ENCODE measurements around the gene IFI35. TPM values are rescaled to one million over a fixed set of nuclear protein-coding genes. Genes with fewer than 3 reads are reported as not detected.

The IFI35 gene
- total RNA-seq, 1 experiment from 2014 or later, result 98.6 TPM

DNA sequence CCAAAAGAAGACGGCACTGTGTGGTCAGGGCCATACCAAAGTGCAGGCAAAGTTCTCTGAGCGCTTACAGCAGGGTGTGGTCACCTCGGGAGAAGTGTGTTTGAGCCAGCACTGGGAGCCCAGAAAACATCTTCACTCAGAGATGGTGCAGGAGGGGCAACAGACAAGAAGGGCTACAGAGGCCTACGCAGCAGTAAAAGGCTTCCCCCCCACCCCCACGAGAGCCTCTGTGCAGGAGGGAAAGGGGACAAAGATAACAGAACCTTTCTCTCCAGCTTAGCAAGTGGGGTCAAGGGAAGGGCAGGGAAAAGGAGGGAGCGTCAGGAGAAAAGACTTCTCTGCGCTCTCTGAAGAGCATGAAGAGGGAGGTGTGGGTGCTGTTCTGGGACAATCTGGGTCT is 12.8 kb downstream of the IFI35 start:
- Mint-ChIP-seq H3K27ac (ENCODE audit: unreplicated experiment) (peak overlapping the region; percentile 71), H3K4me1 (ENCODE audit: low read depth, unreplicated experiment) (peaks cover 28% of the 10 kb centered on the region), H3K9me3 (ENCODE audit: low read depth, unreplicated experiment) (no peaks in the 10 kb centered on the region), H3K27me3 (ENCODE audit: unreplicated experiment) (peaks cover 7% of the 10 kb centered on the region), H3K36me3 (ENCODE audit: insufficient read depth, unreplicated experiment) (peaks cover 77% of the 10 kb centered on the region), H3K4me3 (ENCODE audit: low read depth, unreplicated experiment) (peak overlapping the region; percentile 97)
- TF ChIP-seq CTCF (IDR thresholded peaks at IDR 0.05; ENCODE audit: unreplicated experiment), result no peak
- DNase-seq, result no peak
- CTCF ChIA-PET, result no interaction called here
- intact Hi-C loops (cut with micrococcal nuclease; ENCODE audit: unreplicated experiment), result no loop called here
- BruUV-seq (replicated peaks), result no TSS peak

GRCh38 chr17:43020030-43020621 is 13.5 kb downstream of the IFI35 start:
- peaks cover 33% of the 10 kb centered on the region for H3K4me1 Mint-ChIP-seq (ENCODE audit: low read depth, unreplicated experiment)
- no peak for DNase-seq
- TF ChIP-seq CTCF (IDR thresholded peaks at IDR 0.05; ENCODE audit: unreplicated experiment), result no peak
- H3K36me3 Mint-ChIP-seq (ENCODE audit: insufficient read depth, unreplicated experiment), result peaks cover 77% of the 10 kb centered on the region
- BruUV-seq (replicated peaks), result no TSS peak
- H3K27me3 Mint-ChIP-seq (ENCODE audit: unreplicated experiment), result peaks cover 14% of the 10 kb centered on the region
- CTCF ChIA-PET, result interaction anchor here (0.6 to 2.4 kb wide), 4 partner anchors 9 to 108 kb away, joined by 3 to 15 read pairs (median 7); partner anchors contain the start of gene RPL27
- peak overlapping the region; percentile 71 for H3K27ac Mint-ChIP-seq (ENCODE audit: unreplicated experiment)
- no peaks in the 10 kb centered on the region for H3K9me3 Mint-ChIP-seq (ENCODE audit: low read depth, unreplicated experiment)
- intact Hi-C loops (cut with micrococcal nuclease; ENCODE audit: unreplicated experiment), result loop anchor here (5.0 to 10.0 kb wide), 2 partner anchors 152 to 325 kb away; partner anchors contain the start of gene NBR1
- peak overlapping the region; percentile 97 for H3K4me3 Mint-ChIP-seq (ENCODE audit: low read depth, unreplicated experiment)

GRCh38 chr17:43020789-43021740 is 14.5 kb downstream of the IFI35 start:
- Mint-ChIP-seq H3K36me3 (ENCODE audit: insufficient read depth, unreplicated experiment) (peaks cover 76% of the 10 kb centered on the region), H3K4me3 (ENCODE audit: low read depth, unreplicated experiment) (peak overlapping the region; percentile 97), H3K9me3 (ENCODE audit: low read depth, unreplicated experiment) (no peaks in the 10 kb centered on the region), H3K27ac (ENCODE audit: unreplicated experiment) (peak overlapping the region; percentile 71), H3K27me3 (ENCODE audit: unreplicated experiment) (peaks cover 18% of the 10 kb centered on the region), H3K4me1 (ENCODE audit: low read depth, unreplicated experiment) (peaks cover 33% of the 10 kb centered on the region)
- intact Hi-C loops (cut with micrococcal nuclease; ENCODE audit: unreplicated experiment), result loop anchor here (5.0 to 10.0 kb wide), 2 partner anchors 151 to 324 kb away; partner anchors contain the start of gene NBR1
- peak; percentile 76 for DNase-seq
- TSS peak; percentile 18 for BruUV-seq (replicated peaks)
- CTCF ChIA-PET, result interaction anchor here (0.5 to 2.4 kb wide), 10 partner anchors 10 to 172 kb away, joined by 3 to 15 read pairs (median 4); partner anchors contain the start of genes IFI35 and RPL27
- no peak for TF ChIP-seq CTCF (IDR thresholded peaks at IDR 0.05; ENCODE audit: unreplicated experiment)

DNA sequence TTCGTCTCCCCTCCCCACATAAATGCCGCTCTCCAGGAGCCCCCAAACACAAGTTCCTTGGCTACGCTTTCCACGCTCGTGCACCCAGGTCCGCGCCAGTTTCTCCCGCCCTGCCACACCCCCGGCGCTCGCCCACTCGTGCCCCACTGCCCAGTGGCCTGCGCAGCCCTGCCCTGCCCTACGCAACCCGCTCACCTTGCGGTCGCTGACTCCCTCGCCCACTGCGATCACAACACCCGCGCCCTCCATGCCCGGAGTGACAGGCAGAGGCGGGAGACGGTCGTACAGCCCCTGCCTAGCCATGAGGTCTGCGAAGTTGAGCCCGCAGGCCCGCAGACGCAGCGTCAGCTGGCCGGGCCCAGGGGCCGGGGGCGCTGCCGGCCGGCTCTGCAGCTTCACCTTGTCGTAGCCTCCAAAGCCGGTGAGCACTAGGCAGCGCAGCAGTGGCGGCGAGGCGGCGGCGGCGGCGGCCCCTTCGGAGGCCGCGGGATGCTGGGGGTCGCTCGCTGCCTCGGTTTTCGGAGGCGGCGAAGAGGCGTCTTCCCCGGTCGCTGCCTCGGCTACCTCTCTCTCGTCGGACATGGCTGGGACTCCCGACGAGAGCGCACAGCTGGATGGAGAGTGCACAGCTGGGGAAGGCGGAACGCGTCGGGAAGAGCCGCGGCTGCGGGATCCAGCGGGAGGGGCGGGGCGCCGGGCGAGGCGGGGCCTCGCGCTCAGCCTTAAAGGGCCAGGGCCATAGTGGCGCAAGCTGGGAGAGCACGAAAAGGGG is 15.3 kb downstream of the IFI35 start, which contains the start of gene VAT1:
VAT1 (minus strand) TSS at position 645 of the 772 bp plus-strand sequence; CDS start at position 582, 63 bp downstream.
- peak; percentile 88 for DNase-seq
- peaks cover 68% of the 10 kb centered on the region for H3K36me3 Mint-ChIP-seq (ENCODE audit: insufficient read depth, unreplicated experiment)
- peak within 1 kb of the TSS; percentile 71 for H3K27ac Mint-ChIP-seq (ENCODE audit: unreplicated experiment)
- peaks cover 18% of the 10 kb centered on the region for H3K27me3 Mint-ChIP-seq (ENCODE audit: unreplicated experiment)
- intact Hi-C loops (cut with micrococcal nuclease; ENCODE audit: unreplicated experiment), result loop anchor here (5.0 to 10.0 kb wide), 2 partner anchors 150 to 323 kb away; partner anchors contain the start of gene NBR1
- CTCF ChIA-PET, result interaction anchor here (0.7 to 2.4 kb wide), 6 partner anchors 11 to 1700 kb away, joined by 3 to 15 read pairs (median 5); partner anchors contain the start of genes IFI35 and RPL27
- BruUV-seq (replicated peaks), result no TSS peak
- TF ChIP-seq CTCF (IDR thresholded peaks at IDR 0.05; ENCODE audit: unreplicated experiment), result no peak
- no peaks in the 10 kb centered on the region for H3K9me3 Mint-ChIP-seq (ENCODE audit: low read depth, unreplicated experiment)
- peak within 1 kb of the TSS; percentile 97 for H3K4me3 Mint-ChIP-seq (ENCODE audit: low read depth, unreplicated experiment)
- peaks cover 33% of the 10 kb centered on the region for H3K4me1 Mint-ChIP-seq (ENCODE audit: low read depth, unreplicated experiment)

Data from Calu3 (cell line).